OCI-M1 (cell line): ENCODE results near the gene G6PC3.

Experiments used
- DNase-seq: peaks from one replicate; lab custom pipeline; 2025; lab: John Stamatoyannopoulos, UW

The G6PC3 gene

DNA sequence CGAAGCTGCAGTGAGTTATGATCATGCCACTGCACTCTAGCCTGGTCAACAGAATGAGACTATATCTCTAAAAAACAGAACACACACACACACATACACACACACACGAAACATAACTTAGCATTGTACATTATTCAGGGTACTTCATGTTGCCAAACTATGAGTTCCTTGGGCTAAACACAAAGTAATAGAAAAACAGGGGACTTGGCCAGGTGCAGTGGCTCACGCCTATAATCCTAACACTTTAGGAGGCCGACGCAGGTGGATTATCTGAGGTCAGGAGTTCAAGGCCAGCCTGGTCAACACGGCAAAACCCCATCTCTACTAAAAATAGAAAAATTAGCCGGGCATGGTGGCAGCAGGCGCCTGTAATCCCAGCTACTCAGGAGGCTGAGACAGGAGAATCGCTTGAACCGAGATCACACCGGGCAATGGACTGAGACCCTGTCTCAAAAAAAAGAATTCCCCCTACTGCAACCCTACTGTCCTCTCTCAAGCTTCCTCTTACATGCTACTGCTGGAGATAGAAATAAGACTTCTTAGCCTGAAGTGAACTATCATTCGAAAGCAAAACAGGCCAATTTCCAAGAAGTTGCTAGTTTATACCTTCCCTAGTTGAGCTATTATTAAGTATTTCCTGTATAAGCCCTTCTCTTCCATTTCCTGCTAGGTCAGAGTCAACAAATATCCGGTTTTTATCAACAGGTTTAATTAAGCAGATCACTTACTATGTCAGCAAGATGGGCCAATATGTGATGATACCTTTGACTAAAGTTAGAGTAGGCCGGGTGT, 11.2 kb upstream of the G6PC3 start:
- DNase-seq = no peak

DNA sequence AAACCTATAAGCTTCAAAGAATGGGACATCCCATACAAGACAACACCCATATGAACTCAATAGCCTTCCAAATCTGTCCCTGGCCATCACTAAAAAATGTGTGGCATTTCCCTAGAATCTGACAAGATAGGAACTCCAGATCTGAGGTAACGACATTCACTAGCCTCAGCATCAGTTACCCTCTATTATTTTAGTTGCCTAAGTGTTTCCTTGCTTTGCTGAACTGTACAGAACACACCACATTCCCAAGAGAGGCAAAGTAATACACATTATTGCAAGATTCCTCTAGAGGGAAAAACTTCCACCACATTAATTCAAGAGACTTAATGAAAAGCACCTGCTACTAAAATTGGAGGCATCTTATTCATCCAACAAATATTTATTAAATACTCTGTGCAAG, 9.1 kb upstream of the G6PC3 start:
- DNase-seq = no peak

DNA sequence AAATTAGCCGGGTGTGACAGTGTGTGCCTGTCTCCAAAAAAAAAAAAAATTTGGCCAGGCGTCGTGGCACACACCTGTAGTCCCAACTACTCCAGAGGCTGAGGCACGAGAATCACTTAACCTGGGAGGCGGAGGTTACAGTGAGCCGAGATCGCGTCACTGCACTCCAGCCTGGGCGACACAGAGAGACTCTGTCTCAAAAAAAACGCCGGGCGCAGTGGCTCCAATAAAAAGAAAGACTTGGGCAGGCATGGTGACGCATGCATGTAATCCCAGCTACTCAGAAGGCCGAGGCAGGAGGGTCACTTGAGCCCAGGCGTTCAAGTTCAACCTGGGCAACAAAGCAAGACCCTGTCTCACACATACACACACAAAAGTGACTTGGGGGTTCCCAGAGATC, 7.7 kb upstream of the G6PC3 start:
- DNase-seq = no peak

GRCh38 chr17:44063704-44064639, 6.6 kb upstream of the G6PC3 start:
- peak; percentile 18 for DNase-seq

DNA sequence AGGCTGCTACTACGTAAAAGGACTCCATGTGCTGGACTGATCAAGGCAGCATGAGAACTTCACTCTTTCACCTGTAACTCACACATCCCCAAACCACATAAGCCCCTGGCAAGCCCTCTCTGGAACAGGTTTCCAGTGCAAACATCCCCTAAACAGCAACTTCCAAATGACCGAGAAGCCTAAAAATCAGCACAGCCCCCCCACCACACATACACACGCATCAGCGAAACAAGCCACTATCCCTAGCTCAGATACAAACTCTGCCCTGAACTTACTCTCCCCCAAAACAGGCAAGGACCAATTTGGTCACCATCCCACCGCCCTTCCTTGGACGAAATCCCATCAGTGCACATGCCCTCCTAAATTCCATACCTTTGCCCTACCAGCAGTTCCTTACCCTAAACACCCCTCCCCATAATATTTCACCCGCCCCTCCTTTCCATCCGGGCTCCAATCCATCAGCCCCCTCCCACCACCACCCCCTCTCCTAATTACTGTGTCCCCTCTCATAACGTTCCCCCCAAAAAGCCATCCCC, 4.8 kb upstream of the G6PC3 start:
- peak; percentile 41 for DNase-seq

DNA sequence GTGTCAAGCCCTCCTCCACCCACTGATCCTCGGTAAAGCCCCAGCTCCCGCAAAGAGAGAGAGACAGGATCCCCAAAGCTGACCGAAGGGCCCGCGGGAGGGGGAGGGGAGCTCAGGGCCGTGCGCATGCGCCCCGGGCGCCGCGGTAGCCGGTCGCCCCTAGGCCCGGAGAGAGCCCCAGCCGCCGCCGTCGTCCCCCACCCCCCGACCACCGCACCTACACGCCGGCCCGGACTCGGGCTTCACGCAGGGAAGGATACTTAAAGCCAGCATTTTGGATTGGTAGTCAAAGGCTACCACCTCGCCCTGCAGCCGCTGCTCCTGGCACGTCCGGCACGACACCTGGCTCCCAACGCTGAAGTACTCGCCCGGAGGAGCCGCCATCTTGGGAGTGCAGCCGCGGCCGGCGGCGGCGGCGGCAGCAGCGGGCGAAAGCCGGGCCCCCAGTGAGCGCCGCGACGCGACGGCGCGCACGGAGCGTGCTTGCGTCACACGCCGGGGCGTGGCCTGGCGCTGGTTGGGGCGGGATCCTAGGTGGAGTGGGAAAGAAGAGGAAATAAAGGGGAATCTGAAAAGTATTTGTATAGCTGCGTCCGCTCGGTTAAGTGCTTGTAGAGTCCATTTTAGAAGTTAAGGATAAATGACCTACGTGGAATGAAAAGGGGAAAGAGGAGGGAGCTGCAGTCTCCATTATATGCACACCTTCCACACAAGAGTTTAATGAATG, 4.2 kb upstream of the G6PC3 start, which contains the start of gene LSM12:
Gene LSM12 (minus strand): TSS at position 468 of the 727 bp plus-strand sequence. CDS start 84 bp downstream, at position 384.
- DNase-seq = peak; percentile 96

- DNase-seq = peak; percentile 49
These were observed 3.0 kb upstream of the G6PC3 start for GRCh38 chr17:44067545-44067940.

- DNase-seq = peak; percentile 75
These were observed 521 bp upstream of the G6PC3 start for GRCh38 chr17:44069974-44070454.

- no peak for DNase-seq
These were observed 624 bp downstream of the G6PC3 start for GRCh38 chr17:44071198-44071520.

DNA sequence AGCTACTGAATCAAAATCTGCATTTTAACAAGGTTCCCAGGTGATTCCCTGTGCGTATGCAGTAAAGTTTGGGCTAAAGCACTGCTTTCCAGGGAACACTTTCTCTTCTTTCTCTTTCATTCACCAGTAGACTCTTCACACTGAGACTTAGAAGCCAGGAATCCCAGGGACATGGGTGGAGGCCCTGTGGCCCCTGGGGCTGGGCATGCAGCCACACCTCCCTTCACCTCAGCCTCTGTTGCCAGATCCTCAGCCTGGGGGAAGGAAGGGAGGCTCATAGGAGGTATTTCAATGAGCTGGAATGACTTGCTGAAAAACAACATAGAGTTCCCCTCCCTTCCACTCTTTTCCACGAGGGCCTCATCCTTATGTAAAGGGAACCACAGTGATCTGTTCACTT, 1.2 kb downstream of the G6PC3 start:
- DNase-seq = peak; percentile 15

GRCh38 chr17:44074231-44074910, 3.8 kb downstream of the G6PC3 start:
- no peak for DNase-seq

DNA sequence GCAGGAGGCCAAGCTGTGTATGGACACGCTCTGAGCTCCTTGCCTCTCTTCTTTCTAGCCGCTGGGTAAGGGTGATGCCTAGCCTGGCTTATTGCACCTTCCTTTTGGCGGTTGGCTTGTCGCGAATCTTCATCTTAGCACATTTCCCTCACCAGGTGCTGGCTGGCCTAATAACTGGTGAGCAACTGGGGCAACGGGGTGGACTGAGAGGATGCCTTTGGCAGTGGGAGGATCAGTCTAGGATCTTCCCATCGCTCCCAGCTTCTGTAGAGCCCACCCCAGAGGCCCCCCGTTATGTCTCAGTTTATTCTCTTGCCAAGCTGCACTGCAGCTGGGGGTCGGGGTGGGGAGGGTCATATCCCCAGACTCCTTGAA, 4.4 kb downstream of the G6PC3 start:
- DNase-seq = no peak

DNA sequence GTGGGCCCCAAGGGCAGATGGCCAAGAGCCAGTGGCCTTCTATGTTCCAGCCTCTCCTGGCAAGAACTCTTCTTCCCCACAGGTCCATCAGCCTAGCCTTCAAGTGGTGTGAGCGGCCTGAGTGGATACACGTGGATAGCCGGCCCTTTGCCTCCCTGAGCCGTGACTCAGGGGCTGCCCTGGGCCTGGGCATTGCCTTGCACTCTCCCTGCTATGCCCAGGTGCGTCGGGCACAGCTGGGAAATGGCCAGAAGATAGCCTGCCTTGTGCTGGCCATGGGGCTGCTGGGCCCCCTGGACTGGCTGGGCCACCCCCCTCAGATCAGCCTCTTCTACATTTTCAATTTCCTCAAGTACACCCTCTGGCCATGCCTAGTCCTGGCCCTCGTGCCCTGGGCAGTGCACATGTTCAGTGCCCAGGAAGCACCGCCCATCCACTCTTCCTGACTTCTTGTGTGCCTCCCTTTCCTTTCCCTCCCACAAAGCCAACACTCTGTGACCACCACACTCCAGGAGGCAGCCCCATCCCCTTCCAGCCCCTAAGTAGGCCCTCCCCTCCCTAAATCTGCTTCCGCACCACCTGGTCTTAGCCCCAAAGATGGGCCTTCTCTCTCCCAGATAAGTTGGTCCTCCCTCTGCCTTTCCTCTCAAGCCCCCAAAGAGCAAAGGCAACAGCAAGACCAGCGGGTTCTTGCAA, 5.2 kb downstream of the G6PC3 start:
- DNase-seq = no peak

GRCh38 chr17:44076716-44077594, 6.4 kb downstream of the G6PC3 start:
- no peak for DNase-seq

DNA sequence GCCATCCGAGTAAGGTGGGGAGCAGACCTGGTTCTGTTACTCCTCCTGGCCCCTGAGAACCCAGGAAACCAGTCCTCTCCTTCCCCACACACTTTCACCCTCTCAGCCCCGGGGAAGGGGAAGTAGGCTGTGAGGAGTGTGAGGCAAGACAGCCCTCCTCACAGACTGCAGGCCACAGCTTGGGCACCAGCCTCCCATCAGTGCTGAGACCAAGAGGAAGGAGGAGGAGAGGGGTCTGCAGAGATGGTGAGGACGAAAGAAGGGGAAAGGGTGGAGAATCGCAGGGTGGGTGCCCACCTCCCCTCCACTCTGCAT, 7.0 kb downstream of the G6PC3 start:
- no peak for DNase-seq

DNA sequence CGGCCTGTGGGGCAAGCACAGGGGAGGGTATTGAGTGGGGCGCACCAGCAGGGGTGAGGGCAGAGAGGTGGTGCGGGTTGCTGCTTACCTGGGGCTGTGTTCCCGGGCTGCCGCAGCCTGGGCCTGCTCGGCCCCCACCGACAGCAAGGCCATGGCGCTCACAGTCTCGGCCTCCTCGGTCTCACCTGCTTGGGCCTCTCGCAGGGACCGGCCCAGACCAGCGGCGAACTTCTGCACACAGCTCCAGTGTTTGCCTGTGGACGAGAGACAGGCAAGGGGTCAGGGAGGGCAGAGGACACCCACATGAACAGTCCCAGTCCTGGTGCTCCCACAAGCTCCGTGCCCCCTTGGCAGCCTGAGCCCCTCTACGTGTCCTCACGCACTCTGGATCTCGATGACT, 7.9 kb downstream of the G6PC3 start:
- DNase-seq = no peak

DNA sequence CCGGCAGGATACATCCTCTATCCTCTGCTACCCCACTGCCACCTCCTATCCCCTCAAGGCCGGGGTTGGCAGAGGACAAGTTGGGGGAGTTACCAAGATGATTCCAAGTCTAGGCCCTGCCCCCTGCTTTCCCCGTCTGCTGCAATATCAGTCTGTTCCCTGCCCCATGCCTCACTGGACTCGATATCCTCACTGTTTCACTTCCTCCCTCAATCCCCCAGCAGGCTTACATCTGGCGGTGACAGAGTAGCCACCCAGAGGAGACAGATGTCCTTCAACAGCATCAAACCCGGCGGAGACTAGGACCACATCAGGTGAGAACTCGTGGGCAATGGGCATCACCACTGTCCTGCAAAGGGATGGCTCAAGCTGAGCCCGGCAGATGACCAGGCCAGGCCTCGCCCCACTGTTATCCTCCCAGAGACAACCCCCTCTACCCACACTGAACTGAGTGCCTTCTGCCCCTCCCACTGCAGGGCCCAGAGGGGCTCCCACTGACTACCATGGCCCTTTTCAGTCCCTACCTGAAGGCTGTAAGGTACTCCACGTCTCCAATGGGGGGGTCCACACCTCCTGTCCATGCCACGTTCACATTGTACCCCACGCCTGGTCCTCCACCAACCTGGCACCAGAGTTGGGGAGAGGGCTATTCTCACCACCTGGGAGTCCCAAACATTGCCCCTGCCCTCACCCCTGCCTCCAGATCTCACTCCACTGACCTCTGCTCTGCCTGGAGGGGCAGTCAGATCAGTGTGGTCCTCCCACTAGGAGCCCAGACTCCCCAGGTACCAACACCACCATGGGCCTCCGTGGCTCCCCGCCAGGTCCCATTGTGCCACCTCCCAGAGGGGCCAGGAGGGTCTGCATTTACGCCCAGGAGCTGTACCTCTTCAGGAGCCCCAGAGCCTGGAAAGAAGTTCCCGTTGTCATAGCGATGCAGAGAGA, 9.6 kb downstream of the G6PC3 start:
- no peak for DNase-seq

DNA sequence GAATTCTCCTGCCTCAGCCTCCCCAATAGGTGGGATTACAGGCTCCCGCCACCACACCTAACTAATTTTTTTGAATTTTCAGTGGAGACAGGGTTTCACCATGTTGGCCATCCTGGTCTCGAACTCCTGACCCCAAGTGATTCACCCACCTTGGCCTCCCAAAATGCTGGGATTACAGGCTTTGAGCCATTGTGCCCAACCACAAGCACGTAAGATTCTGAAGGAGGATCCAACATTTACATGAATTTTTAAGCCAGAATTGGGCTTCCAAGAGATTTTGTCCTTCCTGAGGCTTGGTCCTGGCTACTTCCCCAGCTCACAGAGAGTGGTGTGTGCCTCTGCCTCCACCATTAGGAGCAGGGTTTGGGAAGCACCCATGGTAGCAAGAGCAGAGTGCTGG, 11.1 kb downstream of the G6PC3 start:
- DNase-seq = no peak
